HepG2 (cell line): Measurements from ENCODE around the gene FTL. TPM values are rescaled to one million over a fixed set of nuclear protein-coding genes. Genes with fewer than 3 reads are reported as not detected.
A peak's percentile ranks its signal among the peaks of the same experiment; 100 is the strongest.

Experiments
- ATAD3A ChIP-seq: sonication (generic); formaldehyde crosslinking; IDR thresholded peaks from 2 replicates; pipeline ENCODE4 v1.4.0; 2020; ENCODE audit warnings: missing genetic modification reagents
- DNMT3B ChIP-seq: conservative IDR thresholded peaks from 2 replicates; pipeline ENCODE4 v1.6.1; 2016; ENCODE audit warnings: missing biosample characterization, control low read depth
- EED ChIP-seq: sonication (generic); formaldehyde crosslinking; IDR thresholded peaks from 2 replicates; pipeline ENCODE4 v1.5.0; 2020; ENCODE audit warnings: mild to moderate bottlenecking, missing genetic modification reagents
- FLYWCH1 ChIP-seq: sonication (generic); formaldehyde crosslinking; IDR thresholded peaks from 2 replicates; pipeline ENCODE4 v1.8.1; 2023; ENCODE audit warnings: mild to moderate bottlenecking, missing genetic modification reagents
- GPN1 ChIP-seq: sonication (generic); formaldehyde crosslinking; IDR thresholded peaks from 2 replicates; pipeline ENCODE4 v1.5.1; 2020; ENCODE audit warnings: missing genetic modification reagents, borderline replicate concordance
- HDAC6 ChIP-seq: fragments of 200-600 bp; sonication (generic); IDR thresholded peaks from 2 replicates; pipeline ENCODE4 v1.7.0; 2017; ENCODE audit warnings: mild to moderate bottlenecking, antibody characterized with exemption, low read length, low read depth
- HOXA3 ChIP-seq: sonication (generic); formaldehyde crosslinking; IDR thresholded peaks from 2 replicates; pipeline ENCODE4 v1.5.0; 2020; ENCODE audit warnings: missing genetic modification reagents
- KLF16 ChIP-seq, 2 experiments: sonication (generic) in 1 of 2; formaldehyde crosslinking in 1 of 2; IDR thresholded peaks; 2 replicates each; pipeline versions ENCODE4 v1.6.1 to v1.8.0; 2016 to 2023; ENCODE audit warnings: missing genetic modification reagents in 2 of 2, missing compliant biosample characterization in 1 of 2
- MAFF ChIP-seq: IDR thresholded peaks from 2 replicates; pipeline ENCODE4 v1.6.1; 2011; ENCODE audit warnings: low read depth, low read length, improper control_type of control experiment
- NFKB2 ChIP-seq: sonication (generic); formaldehyde crosslinking; IDR thresholded peaks from 2 replicates; pipeline ENCODE4 v1.4.0; 2020; ENCODE audit warnings: missing genetic modification reagents, borderline replicate concordance
- NFKBIZ ChIP-seq: IDR thresholded peaks from 2 replicates; pipeline ENCODE4 v1.6.1; 2018; ENCODE audit warnings: missing genetic modification reagents, missing compliant biosample characterization
- PAX8 ChIP-seq: sonication (generic); formaldehyde crosslinking; IDR thresholded peaks from 2 replicates; pipeline ENCODE4 v1.8.0; 2022; ENCODE audit warnings: mild to moderate bottlenecking, missing genetic modification reagents, borderline replicate concordance
- PHF8 ChIP-seq: sonication (generic); formaldehyde crosslinking; IDR thresholded peaks from 2 replicates; pipeline ENCODE4 v1.5.0; 2020; ENCODE audit warnings: missing genetic modification reagents
- POLR2G ChIP-seq: fragments of 200-400 bp; formaldehyde crosslinking; IDR thresholded peaks from 2 replicates; pipeline ENCODE4 v1.6.1; 2018; ENCODE audit warnings: mild to moderate bottlenecking, low read depth, low read length, moderate library complexity
- RFX5 ChIP-seq: IDR thresholded peaks from 2 replicates; pipeline ENCODE4 v1.6.1; 2011; ENCODE audit warnings: low read depth, low read length, improper control_type of control experiment
- SMAD3 ChIP-seq: sonication (generic); formaldehyde crosslinking; IDR thresholded peaks from 2 replicates; pipeline ENCODE4 v1.4.0; 2020; ENCODE audit warnings: missing genetic modification reagents
- SNAI1 ChIP-seq: sonication (generic); formaldehyde crosslinking; IDR thresholded peaks from 2 replicates; pipeline ENCODE4 v1.5.0; 2020; ENCODE audit warnings: mild to moderate bottlenecking, missing genetic modification reagents, borderline replicate concordance
- SP4 ChIP-seq: sonication (generic); formaldehyde crosslinking; IDR thresholded peaks from 2 replicates; pipeline ENCODE4 v1.8.1; 2023; ENCODE audit warnings: mild to moderate bottlenecking, missing genetic modification reagents
- TP53 ChIP-seq: sonication (generic); formaldehyde crosslinking; conservative IDR thresholded peaks from 2 replicates; pipeline ENCODE4 v1.4.0; 2020; ENCODE audit warnings: missing genetic modification reagents
- ZBTB3 ChIP-seq: sonication (generic); formaldehyde crosslinking; IDR thresholded peaks from 2 replicates; pipeline ENCODE4 v1.4.0; 2020; ENCODE audit warnings: low read depth, mild to moderate bottlenecking, moderate library complexity, missing genetic modification reagents, borderline replicate concordance
- ZNF296 ChIP-seq: sonication (generic); formaldehyde crosslinking; conservative IDR thresholded peaks from 2 replicates; pipeline ENCODE4 v1.5.0; 2020; ENCODE audit warnings: mild to moderate bottlenecking, missing genetic modification reagents
- ZNF598 ChIP-seq: sonication (generic); formaldehyde crosslinking; IDR thresholded peaks from 2 replicates; pipeline ENCODE4 v1.5.1; 2020; ENCODE audit warnings: mild to moderate bottlenecking, missing genetic modification reagents, borderline replicate concordance
- ZNF746 ChIP-seq: sonication (generic); formaldehyde crosslinking; IDR thresholded peaks from 2 replicates; pipeline ENCODE4 v1.8.0; 2022; ENCODE audit warnings: mild to moderate bottlenecking, missing genetic modification reagents
- ZNF781 ChIP-seq: sonication (generic); formaldehyde crosslinking; IDR thresholded peaks from 2 replicates; pipeline ENCODE4 v1.5.1; 2020; ENCODE audit warnings: borderline replicate concordance, mild to moderate bottlenecking, missing genetic modification reagents; ENCODE audit errors: not compliant biosample characterization
- ZSCAN25 ChIP-seq: sonication (generic); formaldehyde crosslinking; IDR thresholded peaks from 2 replicates; pipeline ENCODE4 v1.8.0; 2022; ENCODE audit warnings: mild to moderate bottlenecking, missing genetic modification reagents
- polyA plus RNA-seq, 8 experiments: library from polyadenylated mRNA; depleted of rRNA in 3 of 8; stranded (reverse) in 7 of 8; unstranded in 1 of 8; fragments of >200 nt; fragmentation: Illumina TruSeq in 4 of 8; extraction: Trizol in 4 of 8; gene quantifications; 2 replicates each; pipeline versions ENCODE4 v1.2.1 to v1.2.3, GENCODE V29; 2011 to 2016; ENCODE audit warnings: low read depth in 4 of 8, missing spikeins in 1 of 8, mixed read lengths in 1 of 8; ENCODE audit not compliant: insufficient read depth in 1 of 8
- total RNA-seq, 5 experiments: library from RNA; depleted of rRNA; stranded (reverse); fragments of >200 nt; fragmentation: Illumina TruSeq; extraction: Trizol; gene quantifications; 2 replicates each; pipeline ENCODE4 v1.2.3, GENCODE V29; 2016; ENCODE audit warnings: low read depth in 1 of 5
- TF ChIP-seq, protein P1 (sequence below): sonication (generic); formaldehyde crosslinking; IDR thresholded peaks from 2 replicates; pipeline ENCODE4 v1.5.1; 2020; ENCODE audit warnings: mild to moderate bottlenecking, missing genetic modification reagents, moderate library complexity
- TF ChIP-seq, protein P2 (sequence below): sonication (generic); formaldehyde crosslinking; IDR thresholded peaks from 2 replicates; pipeline ENCODE4 v1.4.0; 2020; ENCODE audit warnings: missing genetic modification reagents, mild to moderate bottlenecking, borderline replicate concordance
- TF ChIP-seq, protein P3 (sequence below): sonication (generic); IDR thresholded peaks from 2 replicates; pipeline ENCODE4 v1.6.1; 2016; ENCODE audit warnings: low read depth, borderline replicate concordance

The FTL gene
- total and polyA plus RNA-seq, 2 of the 13 experiments (the other 11 are each of a cell fraction or from before 2014, with no cell fraction given), result 2,721 to 8,800 TPM

DNA sequence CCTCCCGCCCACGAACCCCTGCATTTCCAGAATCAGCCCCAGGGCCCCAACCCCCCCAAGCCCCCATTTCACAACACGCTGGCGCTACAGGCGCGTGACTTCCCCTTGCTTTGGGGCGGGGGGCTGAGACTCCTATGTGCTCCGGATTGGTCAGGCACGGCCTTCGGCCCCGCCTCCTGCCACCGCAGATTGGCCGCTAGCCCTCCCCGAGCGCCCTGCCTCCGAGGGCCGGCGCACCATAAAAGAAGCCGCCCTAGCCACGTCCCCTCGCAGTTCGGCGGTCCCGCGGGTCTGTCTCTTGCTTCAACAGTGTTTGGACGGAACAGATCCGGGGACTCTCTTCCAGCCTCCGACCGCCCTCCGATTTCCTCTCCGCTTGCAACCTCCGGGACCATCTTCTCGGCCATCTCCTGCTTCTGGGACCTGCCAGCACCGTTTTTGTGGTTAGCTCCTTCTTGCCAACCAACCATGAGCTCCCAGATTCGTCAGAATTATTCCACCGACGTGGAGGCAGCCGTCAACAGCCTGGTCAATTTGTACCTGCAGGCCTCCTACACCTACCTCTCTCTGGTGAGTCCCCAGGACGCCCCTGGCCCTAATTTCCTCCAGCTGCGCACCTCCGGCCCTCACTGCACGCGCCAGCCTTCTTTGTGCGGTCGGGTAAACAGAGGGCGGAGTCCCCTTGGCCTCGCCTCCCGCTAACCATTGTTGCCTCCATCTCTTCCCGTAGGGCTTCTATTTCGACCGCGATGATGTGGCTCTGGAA is at the start of gene FTL (continued):
- TF ChIP-seq EED (CRISPR knock-in tag) (peak; percentile 31; the same call in 1 of the 2 replicates), SNAI1 (CRISPR knock-in tag) (0 out of 2 replicates have a peak, but pooled peaks have one; percentile 22), HDAC6 (peak; percentile 39; the same call in 1 of the 2 replicates), MAFF (no peak; the same call in 1 of the 2 replicates), ZSCAN25 (CRISPR knock-in tag) (peak; percentile 58), ZBTB3 (CRISPR knock-in tag) (no peak), POLR2G (peak; percentile 99), TP53 (CRISPR knock-in tag) (peak; percentile 85), PAX8 (CRISPR knock-in tag) (no peak), DNMT3B (CRISPR knock-in tag) (peak; percentile 91), GPN1 (CRISPR knock-in tag) (no peak), SP4 (CRISPR knock-in tag) (peak; percentile 96), NFKB2 (CRISPR knock-in tag) (peak; percentile 91), HOXA3 (CRISPR knock-in tag) (peak; percentile 41; the same call in 1 of the 2 replicates), SMAD3 (peak; percentile 71), NFKBIZ (CRISPR knock-in tag) (peak; percentile 83), RFX5 (no peak), ZNF296 (no peak), ZNF598 (CRISPR knock-in tag) (peak; percentile 100), KLF16 (CRISPR knock-in tag; IDR thresholded peaks at IDR 0.05) (peak; percentile 23 to 97; a peak in 3 of 4 replicates), ZNF781 (peak; percentile 80), ATAD3A (no peak), ZNF746 (CRISPR knock-in tag) (peak; percentile 65; the same call in 1 of the 2 replicates), PHF8 (peak; percentile 36; the same call in 1 of the 2 replicates), FLYWCH1 (CRISPR knock-in tag) (0 out of 2 replicates have a peak, but pooled peaks have one; percentile 43)
- TF ChIP-seq, protein P1, sequence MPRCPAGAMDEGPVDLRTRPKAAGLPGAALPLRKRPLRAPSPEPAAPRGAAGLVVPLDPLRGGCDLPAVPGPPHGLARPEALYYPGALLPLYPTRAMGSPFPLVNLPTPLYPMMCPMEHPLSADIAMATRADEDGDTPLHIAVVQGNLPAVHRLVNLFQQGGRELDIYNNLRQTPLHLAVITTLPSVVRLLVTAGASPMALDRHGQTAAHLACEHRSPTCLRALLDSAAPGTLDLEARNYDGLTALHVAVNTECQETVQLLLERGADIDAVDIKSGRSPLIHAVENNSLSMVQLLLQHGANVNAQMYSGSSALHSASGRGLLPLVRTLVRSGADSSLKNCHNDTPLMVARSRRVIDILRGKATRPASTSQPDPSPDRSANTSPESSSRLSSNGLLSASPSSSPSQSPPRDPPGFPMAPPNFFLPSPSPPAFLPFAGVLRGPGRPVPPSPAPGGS (CRISPR knock-in tag), result peak; percentile 73; the same call in 1 of the 2 replicates
- TF ChIP-seq, protein P2, sequence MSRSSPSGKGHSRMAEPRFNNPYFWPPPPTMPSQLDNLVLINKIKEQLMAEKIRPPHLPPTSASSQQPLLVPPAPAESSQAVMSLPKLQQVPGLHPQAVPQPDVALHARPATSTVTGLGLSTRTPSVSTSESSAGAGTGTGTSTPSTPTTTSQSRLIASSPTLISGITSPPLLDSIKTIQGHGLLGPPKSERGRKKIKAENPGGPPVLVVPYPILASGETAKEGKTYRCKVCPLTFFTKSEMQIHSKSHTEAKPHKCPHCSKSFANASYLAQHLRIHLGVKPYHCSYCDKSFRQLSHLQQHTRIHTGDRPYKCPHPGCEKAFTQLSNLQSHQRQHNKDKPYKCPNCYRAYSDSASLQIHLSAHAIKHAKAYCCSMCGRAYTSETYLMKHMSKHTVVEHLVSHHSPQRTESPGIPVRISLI (CRISPR knock-in tag), result no peak
- TF ChIP-seq, protein P3, sequence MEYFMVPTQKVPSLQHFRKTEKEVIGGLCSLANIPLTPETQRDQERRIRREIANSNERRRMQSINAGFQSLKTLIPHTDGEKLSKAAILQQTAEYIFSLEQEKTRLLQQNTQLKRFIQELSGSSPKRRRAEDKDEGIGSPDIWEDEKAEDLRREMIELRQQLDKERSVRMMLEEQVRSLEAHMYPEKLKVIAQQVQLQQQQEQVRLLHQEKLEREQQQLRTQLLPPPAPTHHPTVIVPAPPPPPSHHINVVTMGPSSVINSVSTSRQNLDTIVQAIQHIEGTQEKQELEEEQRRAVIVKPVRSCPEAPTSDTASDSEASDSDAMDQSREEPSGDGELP, result peak; percentile 16; the same call in 1 of the 2 replicates
